CD4-positive, CD25-positive, alpha-beta regulatory T cell (primary cell): Measurements from ENCODE around the gene KLHL12. TPM values are rescaled to one million over a fixed set of nuclear protein-coding genes. Genes with fewer than 3 reads are reported as not detected.
A peak's percentile ranks its signal among the peaks of the same experiment; 100 is the strongest.

Source experiments
- ATAC-seq, 2 donors: fragments of 150-1000 bp; cut with Tn5 transposase; one replicate each; pipeline ENCODE4 v1.10.0; 2021; ENCODE audit warnings: low read depth in 2 of 2, moderate number of reproducible peaks in 2 of 2, moderate library complexity in 1 of 2
- DNase-seq, 3 donors: peaks; one replicate each; pipeline versions ENCODE4 v3.0.0 to v3.0.0-alpha.2; 2012 to 2022; ENCODE audit warnings: mixed read lengths in 1 of 3
- H3K27ac ChIP-seq: one replicate; pipeline ENCODE4 v1.7.0; 2013; ENCODE audit warnings: mild to moderate bottlenecking, low read length; ENCODE audit not compliant: insufficient read depth, poor library complexity, severe bottlenecking
- H3K27me3 ChIP-seq: one replicate; pipeline ENCODE4 v1.7.0; 2013; ENCODE audit warnings: low read length; ENCODE audit not compliant: control insufficient read depth, insufficient read depth
- H3K36me3 ChIP-seq: one replicate; pipeline ENCODE4 v1.7.0; 2013; ENCODE audit warnings: mild to moderate bottlenecking, low read length, moderate library complexity; ENCODE audit not compliant: control insufficient read depth, insufficient read depth
- H3K4me1 ChIP-seq: 2 replicates; pipeline ENCODE4 v1.7.0; 2013; ENCODE audit warnings: mild to moderate bottlenecking, low read length; ENCODE audit not compliant: insufficient read depth, control insufficient read depth, poor library complexity, severe bottlenecking
- H3K4me3 ChIP-seq: one replicate; pipeline ENCODE4 v1.7.0; 2013; ENCODE audit warnings: low read depth, mild to moderate bottlenecking, low read length, moderate library complexity
- H3K9me3 ChIP-seq, 2 experiments: 1 replicate in 1 of 2; 2 replicates in 1 of 2; pipeline ENCODE4 v1.7.0; 2013; ENCODE audit warnings: low read length in 2 of 2, mild to moderate bottlenecking in 1 of 2, moderate library complexity in 1 of 2; ENCODE audit not compliant: control insufficient read depth in 2 of 2
- H3K27ac Mint-ChIP-seq, 3 donors: one replicate each; pipeline ENCODE4 v1.8.0; 2020 to 2022; ENCODE audit warnings: mild to moderate bottlenecking in 3 of 3, mixed read lengths in 3 of 3, moderate library complexity in 2 of 3
- H3K27me3 Mint-ChIP-seq: one replicate; pipeline ENCODE4 v1.8.0; 2022; ENCODE audit warnings: mild to moderate bottlenecking, mixed read lengths
- H3K36me3 Mint-ChIP-seq: one replicate; pipeline ENCODE4 v1.8.0; 2020; ENCODE audit warnings: mixed read lengths
- H3K4me1 Mint-ChIP-seq, 4 donors: one replicate each; pipeline ENCODE4 v1.8.0; 2020 to 2022; ENCODE audit warnings: mixed read lengths in 4 of 4, mild to moderate bottlenecking in 1 of 4
- H3K4me3 Mint-ChIP-seq, 4 donors: one replicate each; pipeline ENCODE4 v1.8.0; 2020 to 2022; ENCODE audit warnings: mild to moderate bottlenecking in 4 of 4, mixed read lengths in 4 of 4, moderate library complexity in 3 of 4
- H3K9me3 Mint-ChIP-seq, 7 donors: one replicate each; pipeline ENCODE4 v1.8.0; 2020 to 2022; ENCODE audit warnings: mixed read lengths in 7 of 7, mild to moderate bottlenecking in 3 of 7, moderate library complexity in 2 of 7
- polyA plus RNA-seq, 4 donors: library from polyadenylated mRNA; unstranded; fragments of 300-500 nt; fragmentation: Illumina TruSeq; gene quantifications; one replicate each; pipeline ENCODE4 v1.2.3, GENCODE V29; 2021
- total RNA-seq: library from RNA; stranded (reverse); gene quantifications from one replicate; pipeline ENCODE4 v1.2.3, GENCODE V29; 2022

The KLHL12 gene
- total and polyA plus RNA-seq, 5 donors from 2014 or later, result 16.5 to 27.7 (median 19.6) TPM

GRCh38 chr1:202850593-202851362, 76.3 kb downstream of the KLHL12 start:
- no peaks in the 10 kb centered on the region for H3K9me3 ChIP-seq
- Mint-ChIP-seq H3K27me3 (peaks cover 2% of the 10 kb centered on the region), H3K4me3 (no peak overlapping the region), H3K27ac (no peak overlapping the region), H3K4me1 (peaks cover 0 to 7% (median 0%) of the 10 kb centered on the region in 4 donors), H3K36me3 (no peaks in the 10 kb centered on the region), H3K9me3 (peaks cover 0 to 2% (median 0%) of the 10 kb centered on the region in 7 donors)
- DNase-seq (no peak), ATAC-seq (no peak)
- no peaks in the 10 kb centered on the region for H3K36me3 ChIP-seq
- no peaks in the 10 kb centered on the region for H3K27me3 ChIP-seq
- H3K4me1 ChIP-seq, result no peaks in the 10 kb centered on the region
- no peak overlapping the region for H3K27ac ChIP-seq
- no peak overlapping the region for H3K4me3 ChIP-seq

- H3K27me3 ChIP-seq, result no peaks in the 10 kb centered on the region
- no peak overlapping the region for H3K4me3 ChIP-seq
- no peaks in the 10 kb centered on the region for H3K9me3 ChIP-seq
- Mint-ChIP-seq H3K27me3 (peaks cover 4% of the 10 kb centered on the region), H3K9me3 (peaks cover 0 to 2% (median 0%) of the 10 kb centered on the region in 7 donors), H3K4me3 (no peak overlapping the region), H3K36me3 (no peaks in the 10 kb centered on the region), H3K27ac (peak overlapping the region in 1 of 3 donors; percentile 82), H3K4me1 (peaks cover 0 to 7% (median 0%) of the 10 kb centered on the region in 4 donors)
- no peak overlapping the region for H3K27ac ChIP-seq
- ATAC-seq, result no peak
- H3K36me3 ChIP-seq, result no peaks in the 10 kb centered on the region
- DNase-seq, result peak in 1 of 3 donors; percentile 29
- H3K4me1 ChIP-seq, result no peaks in the 10 kb centered on the region
Measured at GRCh38 chr1:202848191-202848542, 78.9 kb downstream of the KLHL12 start.

DNA sequence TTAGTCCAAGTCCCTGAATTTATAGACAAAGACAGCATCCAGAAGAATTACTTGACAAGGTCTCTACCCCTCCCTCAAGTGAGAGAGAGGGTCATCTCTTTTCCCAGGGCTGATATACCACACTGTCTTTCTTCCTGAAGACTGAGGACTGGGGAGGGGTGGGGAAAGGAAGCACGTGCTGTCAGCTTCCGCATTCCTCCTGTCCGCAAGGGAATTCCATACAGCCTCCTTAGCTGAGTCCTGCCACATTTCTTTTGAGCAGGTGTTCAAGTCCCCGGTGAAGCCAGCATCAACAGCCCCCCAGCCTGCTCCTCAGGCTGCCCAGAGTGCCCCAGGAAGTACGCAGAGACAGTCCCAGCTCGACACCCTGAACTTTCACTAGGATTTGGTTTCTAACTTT, 82.1 kb downstream of the KLHL12 start:
- Histone ChIP-seq H3K4me3 (no peak overlapping the region), H3K4me1 (no peaks in the 10 kb centered on the region), H3K27me3 (no peaks in the 10 kb centered on the region), H3K9me3 (no peaks in the 10 kb centered on the region), H3K36me3 (no peaks in the 10 kb centered on the region), H3K27ac (no peak overlapping the region)
- peaks cover 4% of the 10 kb centered on the region for H3K27me3 Mint-ChIP-seq
- no peak overlapping the region for H3K4me3 Mint-ChIP-seq
- ATAC-seq (no peak), DNase-seq (no peak)
- H3K4me1 Mint-ChIP-seq, result peaks cover 0 to 7% (median 0%) of the 10 kb centered on the region in 4 donors
- no peaks in the 10 kb centered on the region for H3K36me3 Mint-ChIP-seq
- no peak overlapping the region for H3K27ac Mint-ChIP-seq
- H3K9me3 Mint-ChIP-seq, result peaks cover 0 to 2% (median 0%) of the 10 kb centered on the region in 7 donors

GRCh38 chr1:202844259-202844658, 82.8 kb downstream of the KLHL12 start:
- Histone ChIP-seq H3K9me3 (no peaks in the 10 kb centered on the region), H3K36me3 (no peaks in the 10 kb centered on the region), H3K4me3 (no peak overlapping the region), H3K27me3 (no peaks in the 10 kb centered on the region), H3K4me1 (no peaks in the 10 kb centered on the region), H3K27ac (no peak overlapping the region)
- H3K4me1 Mint-ChIP-seq, result peaks cover 0 to 6% (median 0%) of the 10 kb centered on the region in 4 donors
- peaks cover 4% of the 10 kb centered on the region for H3K27me3 Mint-ChIP-seq
- peaks cover 0 to 2% (median 0%) of the 10 kb centered on the region in 7 donors for H3K9me3 Mint-ChIP-seq
- H3K27ac Mint-ChIP-seq, result no peak overlapping the region
- ATAC-seq, result no peak
- no peak overlapping the region for H3K4me3 Mint-ChIP-seq
- H3K36me3 Mint-ChIP-seq, result no peaks in the 10 kb centered on the region
- DNase-seq, result no peak

DNA sequence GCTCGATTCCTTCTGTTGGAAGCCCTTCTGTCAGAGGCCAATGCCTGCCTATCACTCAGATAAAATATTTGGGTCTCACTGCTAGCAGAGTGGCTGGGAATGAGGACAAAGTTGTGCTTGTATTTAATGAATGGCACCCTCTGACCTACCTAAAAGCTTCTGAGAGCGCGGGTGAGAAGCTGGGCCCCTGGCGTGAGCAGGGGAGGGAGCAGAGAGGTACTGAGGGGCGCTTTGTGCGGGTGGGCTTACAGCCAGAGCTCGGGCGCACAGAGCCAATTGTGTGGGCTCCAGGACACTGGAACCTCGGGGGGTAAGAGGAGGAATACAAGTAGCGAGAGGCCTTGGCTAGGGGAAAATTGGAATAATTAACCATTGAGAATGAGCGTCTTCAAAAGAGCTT, 84.0 kb downstream of the KLHL12 start:
- H3K9me3 ChIP-seq, result no peaks in the 10 kb centered on the region
- no peak overlapping the region for H3K27ac ChIP-seq
- H3K27me3 Mint-ChIP-seq, result peaks cover 4% of the 10 kb centered on the region
- H3K4me1 Mint-ChIP-seq, result peaks cover 0 to under 1% (median 0%) of the 10 kb centered on the region in 4 donors
- no peak overlapping the region for H3K27ac Mint-ChIP-seq
- H3K36me3 Mint-ChIP-seq, result no peaks in the 10 kb centered on the region
- no peaks in the 10 kb centered on the region for H3K36me3 ChIP-seq
- H3K27me3 ChIP-seq, result no peaks in the 10 kb centered on the region
- no peak overlapping the region for H3K4me3 Mint-ChIP-seq
- no peak for DNase-seq
- H3K9me3 Mint-ChIP-seq, result peaks cover 0 to 2% (median 0%) of the 10 kb centered on the region in 7 donors
- H3K4me3 ChIP-seq, result no peak overlapping the region
- no peaks in the 10 kb centered on the region for H3K4me1 ChIP-seq
- no peak for ATAC-seq

Other genes starting within 250 kb of the KLHL12 start
- gene SYT2, start 216.8 kb downstream of the KLHL12 start, total RNA-seq, result not detected
- under 1 TPM in 2 of 4 donors, not detected in 2; 0.05 TPM for gene SYT2, start 216.8 kb downstream of the KLHL12 start, polyA plus RNA-seq
- gene KDM5B, start 118.8 kb downstream of the KLHL12 start, total RNA-seq, result 77.7 TPM
- gene KDM5B, start 118.8 kb downstream of the KLHL12 start, polyA plus RNA-seq, result 10 to 100 TPM; 13.7 to 16.9 (median 14.5) TPM
- not detected for gene PCAT6, start 116.3 kb downstream of the KLHL12 start, total RNA-seq
- not detected for gene PCAT6, start 116.3 kb downstream of the KLHL12 start, polyA plus RNA-seq
- 13.0 TPM for gene RABIF, start 38.1 kb downstream of the KLHL12 start, total RNA-seq
- 10 to 100 TPM; 25.1 to 30.7 (median 28.0) TPM for gene RABIF, start 38.1 kb downstream of the KLHL12 start, polyA plus RNA-seq
- 70.0 TPM for gene ADIPOR1, start 31.1 kb upstream of the KLHL12 start, total RNA-seq
- gene ADIPOR1, start 31.1 kb upstream of the KLHL12 start, polyA plus RNA-seq, result 100 to 1,000 TPM; 105 to 117 (median 107) TPM
- 36.1 TPM for gene CYB5R1, start 40.0 kb upstream of the KLHL12 start, total RNA-seq
- 10 to 100 TPM; 45.9 to 69.0 (median 55.9) TPM for gene CYB5R1, start 40.0 kb upstream of the KLHL12 start, polyA plus RNA-seq
- 130 TPM for gene TMEM183A, start 80.1 kb upstream of the KLHL12 start, total RNA-seq
- 10 to 100 TPM; 53.6 to 73.8 (median 62.0) TPM for gene TMEM183A, start 80.1 kb upstream of the KLHL12 start, polyA plus RNA-seq
- gene PPFIA4, start 99.3 kb upstream of the KLHL12 start, total RNA-seq, result 0.96 TPM
- not detected for gene PPFIA4, start 99.3 kb upstream of the KLHL12 start, polyA plus RNA-seq
- not detected for gene MYOG, start 158.8 kb upstream of the KLHL12 start, total RNA-seq
- gene MYOG, start 158.8 kb upstream of the KLHL12 start, polyA plus RNA-seq, result not detected
- gene ADORA1, start 200.5 kb upstream of the KLHL12 start, total RNA-seq, result not detected
- gene ADORA1, start 200.5 kb upstream of the KLHL12 start, polyA plus RNA-seq, result not detected
- gene MYBPH, start 248.6 kb upstream of the KLHL12 start, total RNA-seq, result not detected
- not detected for gene MYBPH, start 248.6 kb upstream of the KLHL12 start, polyA plus RNA-seq